Measurements from ENCODE around the gene SLC5A10. TPM values are rescaled to one million over a fixed set of nuclear protein-coding genes. Genes with fewer than 3 reads are reported as not detected.

SLC5A10 gene
- total RNA-seq, 4 donors from 2014 or later, result 0.40 to 0.76 (median 0.53) TPM; not detected in 1

- no peaks in the 10 kb centered on the region for H3K36me3 ChIP-seq
- TF ChIP-seq CTCF (IDR thresholded peaks at IDR 0.05), result no peak
- no peak for TF ChIP-seq POLR2A (IDR thresholded peaks at IDR 0.05)
- H3K4me1 ChIP-seq, result peaks cover 0 to 14% (median 11%) of the 10 kb centered on the region in 3 donors
- H3K27ac ChIP-seq, result no peak overlapping the region
- no peak for DNase-seq
- no peaks in the 10 kb centered on the region for H3K27me3 ChIP-seq
- intact Hi-C loops (cut with DNase I), result no loop called here
- H3K4me3 ChIP-seq, result no peak overlapping the region
- WGBS, 2 donors, result 70 to 87% methylated on average over 5 to 11 of the region's 11 CpGs
- no peaks in the 10 kb centered on the region for H3K9me3 ChIP-seq
Measured at GRCh38 chr17:18958611-18959010, 6.6 kb downstream of the SLC5A10 start.

GRCh38 chr17:18959071-18959844 lies 7.3 kb downstream of the SLC5A10 start:
- H3K27ac ChIP-seq, result no peak overlapping the region
- peaks cover 0 to 14% (median 11%) of the 10 kb centered on the region in 3 donors for H3K4me1 ChIP-seq
- TF ChIP-seq CTCF (IDR thresholded peaks at IDR 0.05) (no peak), POLR2A (IDR thresholded peaks at IDR 0.05) (no peak)
- no peak overlapping the region for H3K4me3 ChIP-seq
- H3K27me3 ChIP-seq, result no peaks in the 10 kb centered on the region
- no peaks in the 10 kb centered on the region for H3K36me3 ChIP-seq
- intact Hi-C loops (cut with DNase I), result no loop called here
- 89 to 93% methylated on average over 3 to 8 of the region's 22 CpGs for WGBS, 2 donors
- H3K9me3 ChIP-seq, result no peaks in the 10 kb centered on the region
- no peak for DNase-seq

- no peaks in the 10 kb centered on the region for H3K9me3 ChIP-seq
- H3K36me3 ChIP-seq, result no peaks in the 10 kb centered on the region
- intact Hi-C loops (cut with DNase I), result no loop called here
- no peaks in the 10 kb centered on the region for H3K27me3 ChIP-seq
- DNase-seq, result no peak
- H3K4me3 ChIP-seq, result no peak overlapping the region
- TF ChIP-seq CTCF (IDR thresholded peaks at IDR 0.05), result no peak
- no peak for TF ChIP-seq POLR2A (IDR thresholded peaks at IDR 0.05)
- H3K27ac ChIP-seq, result no peak overlapping the region
- 80 to 93% methylated on average over 4 of the region's 5 CpGs for WGBS, 2 donors
- peaks cover 0 to 14% (median 11%) of the 10 kb centered on the region in 3 donors for H3K4me1 ChIP-seq
Measured at GRCh38 chr17:18959845-18960240, 7.9 kb downstream of the SLC5A10 start.

GRCh38 chr17:18960241-18960665 lies 8.3 kb downstream of the SLC5A10 start:
- intact Hi-C loops (cut with DNase I), result no loop called here
- WGBS, 2 donors, result 75 to 92% methylated on average over 2 to 7 of the region's 15 CpGs

More at GRCh38 chr17:18960241-18960665, 8.3 kb downstream of the SLC5A10 start:
- TF ChIP-seq CTCF (IDR thresholded peaks at IDR 0.05), result no peak
- DNase-seq, result no peak
- no peaks in the 10 kb centered on the region for H3K36me3 ChIP-seq
- no peak overlapping the region for H3K27ac ChIP-seq
- peaks cover 0 to 14% (median 11%) of the 10 kb centered on the region in 3 donors for H3K4me1 ChIP-seq
- H3K4me3 ChIP-seq, result no peak overlapping the region
- no peaks in the 10 kb centered on the region for H3K27me3 ChIP-seq
- H3K9me3 ChIP-seq, result no peaks in the 10 kb centered on the region

Measured in esophagus squamous epithelium (tissue), 5 donors.